IMR-90 (cell line): ENCODE results near the gene ATG10.

Experiments
- BHLHE40 ChIP-seq: fragments of 150-350 bp; IDR thresholded peaks from 2 replicates; pipeline ENCODE4 v1.6.1; 2016; ENCODE audit warnings: mild to moderate bottlenecking, low read depth, low read length
- CEBPB ChIP-seq: IDR thresholded peaks from 2 replicates; pipeline ENCODE4 v1.6.1; 2012; ENCODE audit warnings: low read depth, low read length, improper control_type of control experiment
- FOS ChIP-seq: fragments of 150-350 bp; IDR thresholded peaks from 2 replicates; pipeline ENCODE4 v1.6.1; 2016; ENCODE audit warnings: low read depth, low read length
- POLR2A ChIP-seq: IDR thresholded peaks from 2 replicates; pipeline ENCODE4 v1.6.1; 2012; ENCODE audit warnings: mild to moderate bottlenecking, low read depth, low read length
- RAD21 ChIP-seq: IDR thresholded peaks from 2 replicates; pipeline ENCODE4 v1.6.1; 2012; ENCODE audit warnings: low read length, improper control_type of control experiment
- RCOR1 ChIP-seq: IDR thresholded peaks from 2 replicates; pipeline ENCODE4 v1.6.1; 2012; ENCODE audit warnings: mild to moderate bottlenecking, low read length, improper control_type of control experiment; ENCODE audit not compliant: insufficient replicate concordance
- RFX5 ChIP-seq: IDR thresholded peaks from 2 replicates; pipeline ENCODE4 v1.8.0; 2012; ENCODE audit warnings: low read depth, mild to moderate bottlenecking, low read length, moderate library complexity
- SMC3 ChIP-seq: fragments of 150-350 bp; IDR thresholded peaks from 2 replicates; pipeline ENCODE4 v1.6.1; 2016; ENCODE audit warnings: low read depth, mild to moderate bottlenecking, antibody characterized with exemption, low read length, moderate library complexity
- TF ChIP-seq, protein P1 (sequence below): conservative IDR thresholded peaks from 2 replicates; pipeline ENCODE4 v1.5.1; 2012; ENCODE audit warnings: mild to moderate bottlenecking, low read depth, low read length, improper control_type of control experiment
- TF ChIP-seq, protein P2 (sequence below): fragments of 150-350 bp; IDR thresholded peaks from 2 replicates; pipeline ENCODE4 v1.6.1; 2017; ENCODE audit warnings: mild to moderate bottlenecking, antibody characterized with exemption, low read length, low read depth
- TF ChIP-seq, protein P3 (sequence below): fragments of 150-350 bp; IDR thresholded peaks from 2 replicates; pipeline ENCODE4 v1.6.1; 2016; ENCODE audit warnings: low read depth, mild to moderate bottlenecking, low read length, moderate library complexity, borderline replicate concordance

DNA sequence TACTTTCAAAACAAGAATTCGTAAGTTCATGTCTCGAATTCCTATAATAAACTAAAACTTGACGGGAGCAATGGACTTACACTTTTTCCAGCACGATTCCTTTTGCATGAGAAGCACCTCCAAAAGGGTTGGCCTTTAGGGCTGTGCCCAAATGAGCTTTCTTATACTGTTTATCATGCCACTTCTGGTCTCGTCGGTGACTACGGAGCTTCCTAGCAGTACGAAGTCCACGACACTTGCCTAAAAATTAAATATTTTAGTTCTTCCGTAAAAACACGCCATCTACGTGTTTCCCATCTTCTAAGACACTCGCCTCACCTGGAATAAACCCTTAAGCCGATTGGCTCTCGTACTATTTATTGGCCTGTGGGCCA is 305.8 kb downstream of the ATG10 start:
- TF ChIP-seq, protein P1, sequence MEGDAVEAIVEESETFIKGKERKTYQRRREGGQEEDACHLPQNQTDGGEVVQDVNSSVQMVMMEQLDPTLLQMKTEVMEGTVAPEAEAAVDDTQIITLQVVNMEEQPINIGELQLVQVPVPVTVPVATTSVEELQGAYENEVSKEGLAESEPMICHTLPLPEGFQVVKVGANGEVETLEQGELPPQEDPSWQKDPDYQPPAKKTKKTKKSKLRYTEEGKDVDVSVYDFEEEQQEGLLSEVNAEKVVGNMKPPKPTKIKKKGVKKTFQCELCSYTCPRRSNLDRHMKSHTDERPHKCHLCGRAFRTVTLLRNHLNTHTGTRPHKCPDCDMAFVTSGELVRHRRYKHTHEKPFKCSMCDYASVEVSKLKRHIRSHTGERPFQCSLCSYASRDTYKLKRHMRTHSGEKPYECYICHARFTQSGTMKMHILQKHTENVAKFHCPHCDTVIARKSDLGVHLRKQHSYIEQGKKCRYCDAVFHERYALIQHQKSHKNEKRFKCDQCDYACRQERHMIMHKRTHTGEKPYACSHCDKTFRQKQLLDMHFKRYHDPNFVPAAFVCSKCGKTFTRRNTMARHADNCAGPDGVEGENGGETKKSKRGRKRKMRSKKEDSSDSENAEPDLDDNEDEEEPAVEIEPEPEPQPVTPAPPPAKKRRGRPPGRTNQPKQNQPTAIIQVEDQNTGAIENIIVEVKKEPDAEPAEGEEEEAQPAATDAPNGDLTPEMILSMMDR = no peak
- TF ChIP-seq CEBPB (no peak), RFX5 (no peak), RAD21 (no peak), BHLHE40 (no peak), FOS (no peak), POLR2A (no peak), SMC3 (no peak), RCOR1 (no peak)
- TF ChIP-seq, protein P2, sequence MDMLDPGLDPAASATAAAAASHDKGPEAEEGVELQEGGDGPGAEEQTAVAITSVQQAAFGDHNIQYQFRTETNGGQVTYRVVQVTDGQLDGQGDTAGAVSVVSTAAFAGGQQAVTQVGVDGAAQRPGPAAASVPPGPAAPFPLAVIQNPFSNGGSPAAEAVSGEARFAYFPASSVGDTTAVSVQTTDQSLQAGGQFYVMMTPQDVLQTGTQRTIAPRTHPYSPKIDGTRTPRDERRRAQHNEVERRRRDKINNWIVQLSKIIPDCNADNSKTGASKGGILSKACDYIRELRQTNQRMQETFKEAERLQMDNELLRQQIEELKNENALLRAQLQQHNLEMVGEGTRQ = no peak
- TF ChIP-seq, protein P3, sequence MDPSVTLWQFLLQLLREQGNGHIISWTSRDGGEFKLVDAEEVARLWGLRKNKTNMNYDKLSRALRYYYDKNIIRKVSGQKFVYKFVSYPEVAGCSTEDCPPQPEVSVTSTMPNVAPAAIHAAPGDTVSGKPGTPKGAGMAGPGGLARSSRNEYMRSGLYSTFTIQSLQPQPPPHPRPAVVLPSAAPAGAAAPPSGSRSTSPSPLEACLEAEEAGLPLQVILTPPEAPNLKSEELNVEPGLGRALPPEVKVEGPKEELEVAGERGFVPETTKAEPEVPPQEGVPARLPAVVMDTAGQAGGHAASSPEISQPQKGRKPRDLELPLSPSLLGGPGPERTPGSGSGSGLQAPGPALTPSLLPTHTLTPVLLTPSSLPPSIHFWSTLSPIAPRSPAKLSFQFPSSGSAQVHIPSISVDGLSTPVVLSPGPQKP = no peak
